OCI-LY7 (cell line): Measurements from ENCODE around the gene GIPC1. TPM values are rescaled to one million over a fixed set of nuclear protein-coding genes. Genes with fewer than 3 reads are reported as not detected.

ENCODE experiments used
- BruUV-seq: library from RNA; stranded (reverse); fragments of 400-500 nt; replicated peaks from 2 replicates; lab custom pipeline; 2021; lab: Mats Ljungman, UMichigan
- CTCF ChIA-PET: fragments of 300-600 bp; sonication (Branson Sonifier 250); formaldehyde crosslinking; loops from one replicate; lab custom pipeline; 2022; ENCODE audit warnings: antibody characterized with exemption; ENCODE audit not compliant: unreplicated experiment; lab: Charles Lee
- POLR2A ChIA-PET: fragments of 300-600 bp; sonication (Branson Sonifier 250); formaldehyde crosslinking; loops from one replicate; lab custom pipeline; 2022; ENCODE audit warnings: antibody characterized with exemption; lab: Charles Lee
- DNase-seq: peaks from one replicate; pipeline ENCODE4 v3.0.0-alpha.2; 2015; ENCODE audit warnings: low spot score
- H2AFZ ChIP-seq: fragments of 200-600 bp; sonication (generic), shearing (Covaris generic); 2 replicates; pipeline ENCODE4 v1.6.1; 2014; ENCODE audit warnings: mild to moderate bottlenecking, antibody characterized with exemption, low read length, moderate library complexity
- H3K27ac ChIP-seq: fragments of 200-600 bp; sonication (generic); 2 replicates; pipeline ENCODE4 v1.5.1; 2014; ENCODE audit warnings: mixed run types, low read depth, mild to moderate bottlenecking, moderate library complexity, low read length, inconsistent platforms; ENCODE audit not compliant: poor library complexity, severe bottlenecking
- H3K36me3 ChIP-seq: fragments of 200-600 bp; sonication (generic); 2 replicates; pipeline ENCODE4 v1.6.1; 2014; ENCODE audit warnings: mild to moderate bottlenecking, antibody characterized with exemption, low read length, moderate library complexity, mixed read lengths; ENCODE audit not compliant: insufficient read depth
- H3K4me1 ChIP-seq: fragments of 200-600 bp; sonication (generic); 2 replicates; pipeline ENCODE4 v1.5.1; 2014; ENCODE audit warnings: mild to moderate bottlenecking, low read length; ENCODE audit not compliant: insufficient read depth, poor library complexity, severe bottlenecking
- H3K4me2 ChIP-seq: fragments of 200-600 bp; sonication (generic); 2 replicates; pipeline ENCODE4 v1.6.1; 2014; ENCODE audit warnings: mild to moderate bottlenecking, low read length
- H3K4me3 ChIP-seq: fragments of 200-600 bp; sonication (generic); 2 replicates; pipeline ENCODE4 v1.5.1; 2014; ENCODE audit warnings: mild to moderate bottlenecking, low read depth, low read length; ENCODE audit not compliant: poor library complexity, severe bottlenecking
- H3K79me2 ChIP-seq: fragments of 200-600 bp; sonication (generic); 2 replicates; pipeline ENCODE4 v1.6.1; 2016; ENCODE audit warnings: low read depth, mild to moderate bottlenecking, low read length, moderate library complexity, mixed read lengths; ENCODE audit not compliant: insufficient read depth
- H3K9me2 ChIP-seq: fragments of 200-600 bp; sonication (generic); 2 replicates; pipeline ENCODE4 v1.6.1; 2016; ENCODE audit warnings: mild to moderate bottlenecking, low read length, mixed read lengths; ENCODE audit not compliant: insufficient read depth
- H3K9me3 ChIP-seq: fragments of 200-600 bp; sonication (generic); 2 replicates; pipeline ENCODE4 v1.6.1; 2014; ENCODE audit warnings: mild to moderate bottlenecking, mixed run types, low read length, mixed read lengths
- H4K20me1 ChIP-seq: fragments of 200-600 bp; sonication (generic); 2 replicates; pipeline ENCODE4 v1.6.1; 2014; ENCODE audit warnings: mild to moderate bottlenecking, antibody characterized with exemption, low read length, moderate library complexity, mixed read lengths; ENCODE audit not compliant: insufficient read depth
- CTCF ChIP-seq: fragments of 200-600 bp; sonication (generic); conservative IDR thresholded peaks from 2 replicates; pipeline ENCODE4 v1.5.1; 2014; ENCODE audit warnings: mild to moderate bottlenecking, antibody characterized with exemption, low read length, moderate library complexity, mixed read lengths
- EZH2phosphoT487 ChIP-seq: fragments of 200-600 bp; sonication (generic); IDR thresholded peaks from 2 replicates; pipeline ENCODE4 v1.6.1; 2018; ENCODE audit warnings: low read depth, borderline replicate concordance, mild to moderate bottlenecking, mixed run types, antibody characterized with exemption, low read length, moderate library complexity, mixed read lengths
- intact Hi-C: fragments of 100-400 bp; cut with micrococcal nuclease; formaldehyde crosslinking; loops from one replicate; pipeline ENCODE4 v1.10.0; 2022; ENCODE audit not compliant: unreplicated experiment
- total RNA-seq, 2 experiments: library from RNA; depleted of rRNA in 1 of 2; stranded (reverse); fragments of >200 nt in 1 of 2; shearing (Covaris generic) in 1 of 2; gene quantifications; 2 replicates each; pipeline ENCODE4 v1.2.3, GENCODE V29; 2014 to 2022

GIPC1 gene
- total RNA-seq, 2 experiments from 2014 or later, result 18.5 to 38.3 TPM

- Histone ChIP-seq H3K9me2 (no peaks in the 10 kb centered on the region), H3K79me2 (peaks cover 31% of the 10 kb centered on the region; the same call in 1 of the 2 replicates), H3K27ac (no peak overlapping the region), H4K20me1 (no peaks in the 10 kb centered on the region), H2AFZ (no peak overlapping the region), H3K4me1 (peaks cover 26% of the 10 kb centered on the region), H3K4me3 (peak overlapping the region; percentile 69), H3K36me3 (peaks cover 52% of the 10 kb centered on the region), H3K4me2 (peak overlapping the region; percentile 89), H3K9me3 (no peaks in the 10 kb centered on the region)
- TF ChIP-seq EZH2phosphoT487, result no peak
- no peak for TF ChIP-seq CTCF
- intact Hi-C loops, result no loop called here
- CTCF ChIA-PET, result no interaction called here
- DNase-seq, result no peak
- BruUV-seq, result no TSS peak
- POLR2A ChIA-PET, result interaction anchor here (0.6 to 1.6 kb wide), 2 partner anchors 12 to 21 kb away, joined by 3 read pairs; no protein-coding TSS in a partner anchor
Measured at GRCh38 chr19:14441041-14441938, 54.6 kb downstream of the GIPC1 start.

- intact Hi-C loops, result no loop called here
- Histone ChIP-seq H4K20me1 (no peaks in the 10 kb centered on the region), H3K4me3 (peak overlapping the region; percentile 69), H2AFZ (peak overlapping the region; percentile 54), H3K9me3 (no peaks in the 10 kb centered on the region), H3K36me3 (peaks cover 45% of the 10 kb centered on the region), H3K9me2 (no peaks in the 10 kb centered on the region), H3K27ac (peak overlapping the region; percentile 63), H3K79me2 (peaks cover 36% of the 10 kb centered on the region; the same call in 1 of the 2 replicates), H3K4me1 (peaks cover 36% of the 10 kb centered on the region), H3K4me2 (peak overlapping the region; percentile 89)
- TF ChIP-seq EZH2phosphoT487 (no peak), CTCF (no peak)
- ChIA-PET CTCF (no interaction called here), POLR2A (interaction anchor here (0.6 to 1.6 kb wide), 2 partner anchors 20 to 62 kb away, joined by 3 to 5 read pairs; no protein-coding TSS in a partner anchor)
- no TSS peak for BruUV-seq
- peak; percentile 88 for DNase-seq
Measured at GRCh38 chr19:14440049-14440448, 55.9 kb downstream of the GIPC1 start.
